HL-60/S4 treated with phorbol 12-myristate 13-acetate at 8.2 ng/mL for 4 days and 3 days (cell line): ENCODE results near the gene DNAJA4.

ENCODE experiments used
- in situ Hi-C: fragments of 300-500 bp; cut with MboI; formaldehyde crosslinking; loops from 2 replicates; pipeline ENCODE4 v1.15.0; 2022; ENCODE audit warnings: low sequenced_read_pairs

DNAJA4 gene

DNA sequence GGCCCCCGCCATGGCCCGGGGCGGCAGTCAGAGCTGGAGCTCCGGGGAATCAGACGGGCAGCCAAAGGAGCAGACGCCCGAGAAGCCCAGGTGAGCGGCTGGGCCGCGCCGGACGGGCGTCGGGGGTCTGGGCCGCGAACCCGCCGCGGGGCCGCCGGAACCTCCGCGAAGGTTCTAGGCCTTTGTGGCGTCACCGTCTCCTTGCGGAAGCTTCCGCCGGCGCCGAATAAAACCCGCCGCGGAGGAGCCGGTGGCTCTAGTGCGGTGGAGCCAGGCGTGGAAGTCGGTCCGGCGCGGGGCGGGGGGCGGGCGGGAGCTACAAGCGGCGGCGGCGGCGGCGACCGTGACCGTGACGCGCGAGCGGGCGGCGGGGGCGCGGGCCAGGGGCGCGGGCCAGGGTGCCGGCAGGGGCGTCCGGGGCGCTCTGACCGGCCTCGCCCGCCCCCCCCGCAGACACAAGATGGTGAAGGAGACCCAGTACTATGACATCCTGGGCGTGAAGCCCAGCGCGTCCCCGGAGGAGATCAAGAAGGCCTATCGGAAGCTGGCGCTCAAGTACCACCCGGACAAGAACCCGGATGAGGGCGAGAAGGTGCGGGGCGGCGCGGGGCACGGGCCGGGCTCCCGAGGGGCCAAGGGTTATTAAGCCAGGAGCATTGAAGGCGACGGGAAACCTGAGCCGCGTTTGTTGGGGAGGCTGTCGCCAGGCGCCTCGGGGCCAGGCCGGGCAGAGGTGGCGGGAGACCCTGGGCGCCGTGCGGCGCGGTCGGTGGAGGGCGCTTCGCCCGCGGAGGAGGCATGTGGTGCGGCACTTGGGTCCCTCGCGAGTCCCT lies at the start of gene DNAJA4:
DNAJA4 (plus strand) TSS at position 259 of the 833 bp plus-strand sequence; CDS start at position 461, 202 bp downstream.
- in situ Hi-C loops, result no loop called here

DNA sequence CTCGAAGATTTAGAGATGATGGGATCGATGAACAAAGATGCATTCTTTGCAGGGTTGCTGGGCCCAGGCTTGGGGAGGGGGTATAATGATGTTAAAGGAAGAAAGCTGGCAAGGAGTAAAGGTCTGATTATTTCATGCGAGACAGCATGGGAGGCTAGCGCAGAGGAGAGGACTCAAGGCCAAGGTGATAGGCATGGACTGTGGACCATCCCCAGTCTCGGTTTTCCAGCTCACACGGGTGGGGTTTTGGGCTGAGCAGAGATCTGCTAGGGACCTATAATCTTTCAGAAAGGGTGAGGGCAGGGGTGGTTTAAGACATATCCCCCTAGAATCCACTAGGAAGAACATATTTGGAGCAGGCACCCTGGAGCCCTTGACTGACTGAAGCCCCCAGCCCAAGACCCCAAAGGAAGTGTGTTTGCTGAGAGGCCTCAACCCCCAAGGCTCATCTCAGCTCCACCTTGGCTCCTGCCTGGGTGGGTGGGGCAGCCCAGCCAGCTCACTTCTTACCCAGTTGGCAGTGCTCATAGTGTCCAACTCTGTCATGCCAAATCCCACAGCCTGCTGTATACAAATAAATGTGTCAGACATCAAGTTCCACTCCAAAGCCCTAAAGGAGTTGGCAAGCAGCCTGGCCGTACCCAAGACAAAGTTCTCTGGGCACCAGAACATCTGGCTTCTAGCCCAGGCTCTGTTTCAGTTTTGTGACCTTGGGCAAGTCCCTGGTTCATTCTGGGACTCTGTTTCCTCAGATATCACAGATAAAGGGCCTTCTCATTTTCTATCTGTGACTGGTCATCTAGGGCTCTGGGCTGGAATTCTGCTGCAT lies 47.9 kb upstream of the DNAJA4 start:
- in situ Hi-C loops, result no loop called here

DNA sequence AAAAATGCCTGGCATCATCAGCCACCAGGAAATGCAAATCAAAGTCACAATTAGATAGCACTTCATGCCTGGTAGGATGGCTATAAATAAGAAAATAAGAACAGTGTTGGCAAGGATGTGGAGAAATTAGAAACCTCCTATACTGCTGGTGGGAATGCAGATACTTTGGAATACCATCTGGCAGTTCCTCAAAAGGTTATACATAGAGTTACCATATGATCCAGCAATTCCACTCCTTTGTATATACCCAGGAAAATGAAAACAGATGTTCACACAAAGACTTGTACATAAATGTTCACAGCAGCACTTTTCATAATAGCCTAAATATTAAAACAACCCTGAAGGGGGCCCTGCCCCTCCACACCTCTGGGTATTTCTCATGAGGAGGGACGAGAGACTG lies 43.6 kb upstream of the DNAJA4 start:
- in situ Hi-C loops, result no loop called here

DNA sequence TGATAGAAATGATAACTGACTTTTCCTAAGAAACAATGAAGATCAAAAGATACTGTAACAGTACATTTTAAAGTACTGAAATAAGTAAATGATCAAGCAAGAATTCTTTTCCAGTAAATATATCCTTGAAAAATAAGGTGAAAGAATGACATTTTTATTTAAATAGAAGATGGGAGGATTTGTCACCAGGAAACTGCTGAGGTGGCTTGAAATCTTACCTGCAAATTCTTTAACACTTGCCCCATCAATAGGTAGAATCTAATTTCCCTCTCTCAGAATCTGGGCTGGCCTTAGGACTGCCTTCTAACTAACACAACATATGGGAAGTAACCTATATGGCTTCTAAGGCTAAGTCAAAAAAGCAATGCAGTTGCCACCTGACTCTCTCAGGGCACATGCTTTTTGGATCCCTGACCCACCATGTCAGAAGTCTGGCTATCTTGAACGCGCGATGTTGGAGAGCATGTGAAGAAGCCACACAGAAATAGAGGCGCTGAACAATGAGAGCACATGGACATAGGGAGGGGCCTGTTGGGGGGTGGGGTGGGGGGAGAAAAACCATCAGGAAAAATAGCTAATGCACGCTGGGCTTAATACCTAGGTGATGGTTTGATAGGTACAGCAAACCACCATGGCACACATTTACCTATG lies 41.5 kb upstream of the DNAJA4 start:
- in situ Hi-C loops, result no loop called here

DNA sequence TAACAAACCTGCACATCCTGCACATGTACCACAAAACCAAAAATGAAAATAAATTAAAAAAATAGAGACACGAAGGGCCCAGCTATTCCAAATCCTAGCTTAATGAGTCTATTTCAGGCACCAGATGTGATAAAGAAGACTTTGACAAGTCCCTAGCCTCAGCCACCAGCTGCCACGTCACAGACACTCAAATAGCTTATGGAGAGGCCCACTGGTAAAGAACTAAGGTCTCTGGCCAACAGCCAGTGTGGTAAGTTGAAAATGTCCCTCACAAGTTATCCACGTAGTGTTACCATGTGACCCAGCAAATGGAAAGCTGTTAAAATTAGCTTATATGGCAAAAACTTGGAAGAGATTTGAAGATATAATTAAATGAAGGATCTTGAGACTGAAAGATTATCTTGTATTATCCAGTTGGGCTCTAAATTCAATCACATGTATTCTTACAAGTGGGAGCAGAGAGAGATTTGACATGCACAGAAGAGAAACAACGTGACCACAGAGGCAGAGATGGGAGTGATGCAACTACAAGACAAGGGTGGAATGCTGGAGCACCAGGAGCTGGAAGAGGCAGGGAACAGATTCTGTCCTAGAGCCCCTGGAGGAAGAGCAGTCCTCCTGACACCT lies 40.9 kb upstream of the DNAJA4 start:
- in situ Hi-C loops, result no loop called here

DNA sequence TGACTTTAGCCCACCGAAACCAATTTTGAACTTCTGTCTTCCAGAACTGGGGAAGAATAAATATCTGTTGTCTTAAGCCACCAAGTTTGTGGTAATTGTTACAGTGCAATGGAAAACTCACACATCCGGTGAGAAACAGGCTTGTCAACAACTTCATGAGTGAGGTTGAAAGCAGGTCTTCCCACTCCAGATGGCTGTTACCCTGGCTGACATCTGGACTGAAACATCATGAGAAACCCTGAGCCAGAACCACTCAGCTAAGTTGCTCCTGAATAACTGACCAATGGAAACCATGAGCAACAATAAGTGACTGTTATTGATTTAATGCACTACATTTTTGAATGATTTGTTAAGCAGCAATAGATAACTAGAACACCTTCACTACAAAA lies 40.3 kb upstream of the DNAJA4 start:
- in situ Hi-C loops, result no loop called here

DNA sequence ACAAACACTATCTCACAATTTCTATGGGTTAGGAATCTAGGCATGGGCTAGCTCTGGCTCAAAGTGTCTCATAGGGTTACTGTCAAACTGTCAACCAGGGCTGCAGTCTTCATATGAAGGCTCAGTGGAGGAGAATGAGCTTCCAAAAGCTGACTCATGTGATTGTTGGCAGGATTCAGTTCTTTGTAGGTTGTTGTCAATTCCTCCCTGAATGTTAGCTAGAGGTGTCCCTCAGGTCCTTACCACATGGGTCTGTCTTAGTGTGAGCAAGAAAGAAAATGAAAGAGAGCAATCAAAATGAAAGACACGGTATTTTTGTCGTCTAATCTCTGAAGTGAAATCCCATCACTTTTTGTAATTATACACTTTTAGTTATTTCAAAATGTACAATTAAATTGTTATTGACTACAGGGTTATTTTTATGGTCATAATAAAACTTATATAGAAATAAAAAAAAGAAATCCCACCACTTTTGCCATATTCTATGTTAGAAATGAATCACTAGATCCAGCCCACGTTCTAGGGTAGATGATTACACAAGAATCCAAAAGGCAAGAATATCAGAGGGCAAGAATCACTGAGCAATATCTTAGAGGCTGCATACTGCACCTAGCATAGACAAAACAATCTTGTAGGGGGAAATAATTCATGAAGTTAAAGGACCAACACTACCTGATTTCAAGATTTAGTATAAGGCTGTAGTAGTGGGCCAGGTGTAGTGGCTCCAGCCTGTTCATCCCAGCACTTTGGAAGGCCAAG lies 38.4 kb upstream of the DNAJA4 start:
- in situ Hi-C loops, result loop anchor here (25.0 kb wide), 2 partner anchors 114 to 264 kb away; no protein-coding TSS in a partner anchor

DNA sequence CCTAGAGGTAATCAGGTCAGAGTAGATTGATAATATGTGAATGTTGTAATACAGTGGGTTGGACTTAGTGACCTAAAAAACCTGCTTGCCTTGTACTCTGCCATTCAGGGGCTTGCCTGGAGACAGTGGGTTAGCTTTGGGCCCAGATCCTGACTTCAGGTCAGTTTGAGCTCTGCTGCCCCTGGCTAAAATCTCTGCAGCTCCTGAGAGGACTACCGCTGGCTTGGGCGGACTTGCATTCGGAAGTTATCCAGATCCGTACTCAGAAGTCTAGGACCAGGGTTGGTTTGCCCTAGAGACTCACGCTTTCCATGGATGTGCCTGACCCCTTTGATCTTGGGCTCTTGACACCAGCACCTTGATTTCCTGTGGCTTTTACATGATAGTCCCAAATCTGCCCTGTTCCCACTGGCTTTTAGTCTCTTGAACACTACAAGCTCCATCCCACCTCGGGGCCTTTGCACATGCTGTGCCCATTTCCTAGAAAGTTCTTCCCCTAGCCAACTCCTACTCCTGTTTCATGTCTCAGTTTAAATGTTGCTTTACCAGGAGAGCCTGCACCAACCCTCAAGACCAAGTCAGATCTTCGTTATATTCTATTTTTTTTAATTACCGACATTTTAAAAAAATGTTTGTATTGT lies 35.9 kb upstream of the DNAJA4 start:
- in situ Hi-C loops, result loop anchor here (25.0 kb wide), 2 partner anchors 116 to 266 kb away; no protein-coding TSS in a partner anchor

DNA sequence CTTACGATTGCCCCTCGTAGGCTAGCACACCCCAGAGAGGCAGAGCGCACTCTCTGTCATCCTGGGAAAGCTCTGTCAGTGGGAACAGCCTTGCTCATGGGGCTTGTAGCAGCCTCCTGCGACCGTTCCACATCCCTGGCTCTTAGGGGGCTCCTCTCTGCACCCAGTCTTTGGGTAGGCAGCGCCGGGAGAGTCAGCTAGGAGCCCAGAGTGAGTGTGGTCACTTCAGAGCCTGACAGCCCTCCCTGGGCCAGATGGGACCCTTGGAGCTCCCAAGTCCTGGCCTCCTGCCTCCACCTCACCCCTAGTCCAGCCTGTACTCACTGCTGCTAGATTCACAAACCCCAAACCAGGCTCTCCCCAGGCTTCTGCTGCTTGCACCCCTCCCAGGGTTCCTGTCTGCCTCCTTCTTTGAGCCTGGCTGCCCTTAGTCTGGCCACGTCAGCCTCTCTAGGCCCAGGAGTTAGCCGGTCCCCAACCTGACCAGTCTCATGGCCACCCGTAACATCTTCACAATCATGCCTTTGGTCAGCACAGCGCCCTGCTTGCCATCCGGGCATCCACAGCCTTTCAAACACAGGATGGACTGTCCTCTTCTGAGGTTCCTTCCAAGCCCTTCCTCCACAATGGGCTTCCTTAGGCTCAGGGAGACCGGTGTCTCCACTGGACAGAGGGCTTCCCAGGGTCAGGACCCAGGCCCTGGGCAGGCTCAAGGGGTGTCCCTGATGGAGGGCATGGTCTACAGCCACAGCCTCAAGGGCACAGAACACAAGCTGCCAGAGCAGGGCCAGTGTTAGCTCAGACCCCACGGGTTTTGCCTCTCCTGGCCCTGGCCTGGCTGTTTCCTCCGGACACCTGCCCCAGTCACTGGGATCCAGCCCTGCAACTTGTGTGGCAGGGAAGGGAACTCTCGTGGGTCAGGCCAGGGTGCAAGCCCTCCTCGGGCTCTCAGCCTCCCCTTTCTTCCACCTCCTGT lies 34.6 kb upstream of the DNAJA4 start:
- in situ Hi-C loops, result loop anchor here (25.0 kb wide), 2 partner anchors 117 to 267 kb away; no protein-coding TSS in a partner anchor

DNA sequence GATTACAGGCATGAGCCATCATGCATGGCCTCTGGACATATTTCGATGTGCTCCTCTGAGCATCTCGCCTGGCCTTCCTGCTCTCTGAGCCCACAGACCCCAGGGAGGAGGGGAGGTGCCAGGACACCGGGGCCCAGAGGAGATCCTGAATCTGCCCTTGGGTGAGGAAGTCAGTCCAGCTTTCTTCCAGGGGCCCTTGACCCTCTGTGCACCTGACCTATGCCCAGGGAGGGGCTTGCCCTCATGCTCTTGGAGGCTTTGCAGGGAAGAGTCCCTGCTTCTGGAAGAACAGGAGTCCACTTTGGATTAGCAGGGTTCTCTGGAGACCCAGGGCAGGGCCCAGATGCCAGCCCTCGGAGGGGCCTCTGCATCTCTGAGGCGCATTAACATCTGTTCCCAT lies 31.4 kb upstream of the DNAJA4 start:
- in situ Hi-C loops, result loop anchor here (25.0 kb wide), 2 partner anchors 121 to 271 kb away; no protein-coding TSS in a partner anchor

DNA sequence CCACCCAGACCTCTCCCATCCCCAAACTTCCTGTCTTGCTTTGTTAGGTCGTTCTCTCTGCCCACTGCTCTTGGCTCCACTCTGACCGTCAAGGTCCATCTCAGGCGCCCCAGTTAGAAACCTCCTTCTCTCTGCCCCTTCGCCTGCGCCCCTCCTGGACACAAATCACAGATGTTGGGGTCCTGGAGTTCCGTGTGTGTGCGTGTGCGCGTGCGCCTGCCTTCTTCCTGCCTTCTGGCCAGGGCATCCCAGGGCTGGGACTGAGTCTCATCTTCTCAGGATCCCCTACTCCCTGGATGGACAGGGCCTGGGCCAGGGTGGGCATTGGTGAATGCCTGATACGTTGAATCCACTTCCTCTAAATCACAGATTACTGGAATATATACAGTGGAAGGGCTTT lies 30.9 kb upstream of the DNAJA4 start:
- in situ Hi-C loops, result loop anchor here (25.0 kb wide), 2 partner anchors 121 to 271 kb away; no protein-coding TSS in a partner anchor

DNA sequence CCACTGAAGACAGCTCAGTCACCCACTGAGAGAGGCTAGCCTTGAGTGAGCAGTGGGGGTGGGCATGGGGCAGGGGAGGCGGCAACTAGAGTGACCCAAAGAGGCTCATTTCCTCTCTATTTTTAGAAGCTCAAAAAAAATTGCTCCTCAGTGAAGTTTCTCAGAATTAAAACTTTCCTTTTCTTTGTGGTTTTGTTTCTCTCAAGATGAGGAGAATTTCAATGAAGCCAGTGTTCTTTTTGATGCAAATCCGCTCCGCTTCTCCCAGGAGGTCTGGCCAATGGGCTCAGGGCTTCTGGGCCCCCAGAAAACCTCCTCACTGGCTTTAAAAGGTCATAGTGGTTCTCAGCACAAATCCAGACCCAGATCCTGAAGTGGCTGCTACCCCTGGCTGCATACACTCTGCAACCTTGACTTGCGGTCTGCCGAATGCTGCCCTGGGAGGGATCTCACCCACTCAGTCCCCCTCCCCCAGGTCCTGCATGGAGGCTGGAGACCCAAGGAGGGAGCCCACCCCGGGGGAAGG lies 29.8 kb upstream of the DNAJA4 start, which contains the start of gene ACSBG1:
ACSBG1 (minus strand) TSS at position 51 of the 526 bp plus-strand sequence. CDS start 64 bp downstream, outside the sequence.
- in situ Hi-C loops, result loop anchor here (25.0 kb wide), 2 partner anchors 122 to 272 kb away; no protein-coding TSS in a partner anchor

DNA sequence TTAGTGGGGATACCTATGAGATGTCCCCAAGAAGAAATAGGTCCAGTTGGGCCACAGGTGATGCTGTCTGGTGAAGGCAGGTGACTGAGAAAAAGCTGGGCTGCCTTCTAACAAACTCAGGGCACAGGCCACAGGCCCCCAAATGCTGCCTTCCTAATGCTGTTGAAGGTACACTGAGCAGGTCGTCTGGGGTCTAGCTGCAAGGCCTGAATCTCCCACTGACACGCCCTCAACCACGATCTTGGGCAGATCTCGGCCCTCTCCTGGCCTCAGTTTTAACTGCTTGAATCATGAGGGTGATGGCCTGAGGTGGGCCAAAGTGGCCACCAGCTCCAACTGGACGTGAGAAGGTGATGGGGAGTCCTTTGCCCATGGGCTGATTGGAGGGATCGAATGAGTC lies 27.9 kb upstream of the DNAJA4 start:
- in situ Hi-C loops, result loop anchor here (25.0 kb wide), 2 partner anchors 124 to 274 kb away; no protein-coding TSS in a partner anchor

DNA sequence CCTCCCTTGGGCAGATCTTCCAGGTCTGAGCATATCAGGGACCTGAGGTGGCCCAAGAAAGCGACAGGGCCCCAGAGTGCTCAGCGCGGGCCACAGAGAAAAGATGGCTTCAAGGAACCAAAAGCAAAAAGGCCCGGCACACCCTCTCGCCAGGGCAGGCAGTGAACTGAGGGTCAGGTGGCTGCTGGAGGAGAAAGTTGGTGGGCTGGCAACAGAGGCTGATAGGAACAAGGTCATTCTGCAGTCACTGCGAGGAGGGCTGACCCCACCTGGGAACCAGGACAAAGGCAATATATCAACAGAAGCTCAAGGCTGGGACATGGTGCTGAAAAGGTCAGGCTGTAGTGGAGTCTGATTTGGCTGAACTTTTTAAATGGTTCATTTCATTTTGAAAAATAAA lies 27.2 kb upstream of the DNAJA4 start:
- in situ Hi-C loops, result loop anchor here (25.0 kb wide), 2 partner anchors 125 to 275 kb away; no protein-coding TSS in a partner anchor

DNA sequence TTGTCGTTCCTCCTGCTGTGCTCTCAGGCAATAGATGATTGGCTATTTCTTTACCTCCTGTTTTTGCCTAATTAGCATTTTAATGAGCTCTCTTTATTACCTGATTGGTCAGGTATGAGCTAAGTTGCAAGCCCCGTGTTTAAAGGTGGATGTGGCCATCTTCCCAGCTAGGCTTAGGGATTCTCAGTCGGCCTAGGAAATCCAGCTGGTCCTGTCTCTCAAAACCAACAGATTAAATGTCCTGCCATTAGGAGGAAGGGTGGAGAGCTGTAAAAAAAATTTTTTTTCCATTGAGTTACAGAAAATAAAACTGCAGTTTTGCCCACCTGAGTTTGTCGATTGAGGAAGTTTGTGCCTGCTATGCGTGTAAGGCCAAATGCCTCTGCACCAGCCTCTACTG lies 24.6 kb upstream of the DNAJA4 start:
- in situ Hi-C loops, result loop anchor here (25.0 kb wide), 2 partner anchors 128 to 278 kb away; no protein-coding TSS in a partner anchor

DNA sequence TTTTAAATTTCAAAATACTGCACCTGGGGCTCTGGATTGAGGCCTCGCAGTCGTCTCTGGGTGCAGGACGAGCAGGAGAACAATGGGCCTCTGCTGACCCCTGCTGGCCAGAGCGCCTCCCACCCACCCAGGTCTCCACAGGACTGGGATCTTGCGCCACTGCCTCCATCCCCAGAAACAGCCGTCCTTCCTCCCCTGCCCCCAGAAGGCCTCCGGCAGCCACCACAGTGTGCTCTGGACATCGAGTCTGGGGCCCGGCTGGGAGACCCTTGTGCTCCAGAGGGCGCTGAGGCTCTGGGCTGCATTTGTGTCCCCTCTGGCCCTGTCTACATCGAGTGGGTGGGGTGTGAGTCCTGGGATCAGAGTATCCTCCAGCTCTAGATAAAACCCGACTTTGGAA lies 23.3 kb upstream of the DNAJA4 start:
- in situ Hi-C loops, result loop anchor here (25.0 kb wide), 2 partner anchors 129 to 279 kb away; no protein-coding TSS in a partner anchor

DNA sequence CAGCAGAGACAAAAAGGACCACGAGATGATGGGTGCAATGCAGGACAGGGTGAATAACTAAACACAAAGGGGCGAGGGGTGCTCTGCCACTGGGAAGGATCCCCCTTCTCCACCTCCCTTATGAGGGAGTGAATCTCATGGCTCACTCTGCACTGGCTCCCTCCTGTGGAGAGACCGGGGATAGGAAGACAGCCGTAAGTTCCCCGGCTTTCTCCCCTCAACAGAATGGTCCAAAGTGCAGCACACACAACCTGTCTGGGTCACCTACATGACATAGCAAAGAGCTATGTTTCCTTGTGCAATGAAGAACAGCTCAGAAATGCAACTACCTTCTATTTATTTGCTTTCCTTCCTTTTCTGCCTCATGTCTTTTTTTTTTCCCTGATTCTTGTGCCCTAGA lies 22.2 kb upstream of the DNAJA4 start:
- in situ Hi-C loops, result loop anchor here (25.0 kb wide), 2 partner anchors 130 to 280 kb away; no protein-coding TSS in a partner anchor
